G401 (cell line): Measurements from ENCODE around the gene FREY1. TPM values are rescaled to one million over a fixed set of nuclear protein-coding genes. Genes with fewer than 3 reads are reported as not detected.

ENCODE experiments used
- DNase-seq: peaks from one replicate; pipeline ENCODE4 v3.0.0-alpha.2; 2015; ENCODE audit warnings: low spot score
- in situ Hi-C: cut with HindIII; loops from 2 replicates; pipeline ENCODE4 v1.10.0; 2016; ENCODE audit warnings: low sequenced_read_pairs, mixed read lengths
- total RNA-seq: library from RNA; depleted of rRNA; stranded (reverse); fragments of >200 nt; shearing (Covaris generic); gene quantifications from 2 replicates; pipeline ENCODE4 v1.2.3, GENCODE V29; 2014

FREY1 gene
- total RNA-seq, 1 experiment from 2014 or later: 0.24 TPM

GRCh38 chr11:45880772-45881570, 26.1 kb downstream of the FREY1 start:
- DNase-seq: peak; percentile 97
- in situ Hi-C loops: no loop called here

- in situ Hi-C loops: no loop called here
- DNase-seq: no peak
These were observed 27.0 kb downstream of the FREY1 start for GRCh38 chr11:45879803-45880686.

GRCh38 chr11:45877845-45878244, 29.2 kb downstream of the FREY1 start:
- in situ Hi-C loops: no loop called here
- DNase-seq: no peak

GRCh38 chr11:45877221-45877620, 29.9 kb downstream of the FREY1 start:
- in situ Hi-C loops: no loop called here
- no peak for DNase-seq

GRCh38 chr11:45876401-45876800, 30.7 kb downstream of the FREY1 start:
- DNase-seq: peak; percentile 86
- in situ Hi-C loops: no loop called here

- DNase-seq: peak; percentile 93
- in situ Hi-C loops: loop anchor here (25.0 kb wide), 1 partner anchor 339 kb away; no protein-coding TSS in a partner anchor
These were observed 34.3 kb downstream of the FREY1 start for GRCh38 chr11:45872651-45873356.

- in situ Hi-C loops: loop anchor here (25.0 kb wide), 1 partner anchor 341 kb away; no protein-coding TSS in a partner anchor
- no peak for DNase-seq
These were observed 35.4 kb downstream of the FREY1 start for GRCh38 chr11:45871638-45872037.

- DNase-seq: no peak
- in situ Hi-C loops: loop anchor here (25.0 kb wide), 1 partner anchor 342 kb away; no protein-coding TSS in a partner anchor
These were observed 36.4 kb downstream of the FREY1 start for GRCh38 chr11:45870706-45871105.

GRCh38 chr11:45869551-45869950, 37.5 kb downstream of the FREY1 start:
- no peak for DNase-seq
- in situ Hi-C loops: loop anchor here (25.0 kb wide), 1 partner anchor 343 kb away; no protein-coding TSS in a partner anchor

GRCh38 chr11:45864041-45864440, 43.0 kb downstream of the FREY1 start:
- peak; percentile 56 for DNase-seq
- in situ Hi-C loops: loop anchor here (25.0 kb wide), 1 partner anchor 348 kb away; no protein-coding TSS in a partner anchor

- in situ Hi-C loops: loop anchor here (25.0 kb wide), 1 partner anchor 351 kb away; no protein-coding TSS in a partner anchor
- DNase-seq: peak; percentile 52
These were observed 46.1 kb downstream of the FREY1 start for GRCh38 chr11:45860764-45861510.

GRCh38 chr11:45860348-45860747, 46.7 kb downstream of the FREY1 start:
- in situ Hi-C loops: loop anchor here (25.0 kb wide), 1 partner anchor 352 kb away; no protein-coding TSS in a partner anchor
- no peak for DNase-seq

GRCh38 chr11:45859661-45860140, 47.4 kb downstream of the FREY1 start:
- in situ Hi-C loops: loop anchor here (25.0 kb wide), 1 partner anchor 353 kb away; no protein-coding TSS in a partner anchor
- DNase-seq: peak; percentile 71

GRCh38 chr11:45858751-45859398, 48.2 kb downstream of the FREY1 start:
- in situ Hi-C loops: loop anchor here (25.0 kb wide), 1 partner anchor 353 kb away; no protein-coding TSS in a partner anchor
- DNase-seq: no peak

- in situ Hi-C loops: loop anchor here (25.0 kb wide), 1 partner anchor 354 kb away; no protein-coding TSS in a partner anchor
- peak; percentile 84 for DNase-seq
These were observed 49.1 kb downstream of the FREY1 start for GRCh38 chr11:45857961-45858474.
